Sigmoid colon (tissue), 7 donors: ENCODE data around the gene CFAP46. TPM values are rescaled to one million over a fixed set of nuclear protein-coding genes. Genes with fewer than 3 reads are reported as not detected.

Experiments used
- DNase-seq: peaks from one replicate; pipeline ENCODE4 v3.0.0-alpha.2; 2019
- H3K27ac ChIP-seq, 4 donors: fragments of 200-600 bp; sonication (generic); one replicate each; pipeline ENCODE4 v1.5.1; 2016 to 2019; ENCODE audit warnings: mild to moderate bottlenecking in 1 of 4
- H3K27me3 ChIP-seq, 3 donors: fragments of 200-600 bp; sonication (generic); one replicate each; pipeline ENCODE4 v1.5.1; 2019; ENCODE audit warnings: mild to moderate bottlenecking in 1 of 3
- H3K36me3 ChIP-seq, 4 donors: fragments of 200-600 bp; sonication (generic); one replicate each; pipeline ENCODE4 v1.5.1; 2016 to 2019
- H3K4me1 ChIP-seq, 4 donors: fragments of 200-600 bp; sonication (generic); one replicate each; pipeline ENCODE4 v1.5.1; 2017 to 2019
- H3K4me3 ChIP-seq, 4 donors: fragments of 200-600 bp; sonication (generic); one replicate each; pipeline ENCODE4 v1.5.1; 2017 to 2019; ENCODE audit warnings: mild to moderate bottlenecking in 2 of 4, moderate library complexity in 1 of 4
- H3K9me3 ChIP-seq, 4 donors: fragments of 200-600 bp in 3 of 4; sonication (generic) in 3 of 4; one replicate each; pipeline versions ENCODE4 v1.5.1 to v1.6.1; 2013 to 2019
- CTCF ChIP-seq, 4 experiments: fragments of 450-650 bp in 3 of 4; fragments of 200-600 bp in 1 of 4; IDR thresholded peaks; one replicate each; pipeline ENCODE4 v1.5.1; 2016 to 2019; ENCODE audit warnings: antibody characterized with exemption in 4 of 4, mild to moderate bottlenecking in 3 of 4, moderate library complexity in 2 of 4
- EP300 ChIP-seq, 4 donors: sonication (generic); formaldehyde crosslinking; IDR thresholded peaks; one replicate each; pipeline ENCODE4 v1.6.1; 2017; ENCODE audit warnings: antibody characterized with exemption in 4 of 4
- POLR2A ChIP-seq, 2 donors: fragments of 450-650 bp; IDR thresholded peaks; one replicate each; pipeline ENCODE4 v1.6.1; 2016; ENCODE audit warnings: antibody characterized with exemption in 2 of 2, mild to moderate bottlenecking in 2 of 2, moderate library complexity in 2 of 2
- POLR2AphosphoS5 ChIP-seq, 4 donors: sonication (generic); formaldehyde crosslinking; IDR thresholded peaks; one replicate each; pipeline ENCODE4 v1.6.1; 2017; ENCODE audit warnings: antibody characterized with exemption in 4 of 4
- WGBS, 2 donors: extraction: QIAGEN DNeasy Blood & Tissue Kit; methylation state at CpG; one replicate each; pipeline ENCODE4 v1.1.7; 2013; 5-methylcytosine and 5-hydroxymethylcytosine counted together
- intact Hi-C: fragments of 100-400 bp; cut with DNase I; formaldehyde crosslinking; loops from one replicate; pipeline ENCODE4 v1.15.1; 2023
- polyA plus RNA-seq, 3 donors: library from polyadenylated mRNA; stranded (reverse); fragments of 200-250 nt; gene quantifications; one replicate each; pipeline ENCODE4 v1.2.3, GENCODE V29; 2013
- total RNA-seq, 4 donors: library from RNA; depleted of rRNA; stranded (reverse); fragments of >200 nt; gene quantifications; one replicate each; pipeline ENCODE4 v1.1.0, GENCODE V29; 2016
- donor health status: healthy with polysubstance abuse.
- donor health status: Bipolar disorder and iron deficiency.
- donor health status: healthy.

The CFAP46 gene
- total and polyA plus RNA-seq, 7 donors: 0.10 to 1.7 (median 0.38) TPM; not detected in 3

GRCh38 chr10:132777441-132777840, 164.9 kb downstream of the CFAP46 start:
- peaks cover 0 to 7% (median 0%) of the 10 kb centered on the region in 4 donors for H3K4me1 ChIP-seq
- peaks cover 0 to 22% (median 0%) of the 10 kb centered on the region in 3 donors for H3K27me3 ChIP-seq
- H3K9me3 ChIP-seq: no peaks in the 10 kb centered on the region
- H3K27ac ChIP-seq: no peak overlapping the region
- no peak for DNase-seq
- TF ChIP-seq CTCF (IDR thresholded peaks at IDR 0.05) (no peak), POLR2A (IDR thresholded peaks at IDR 0.05) (no peak), EP300 (IDR thresholded peaks at IDR 0.05) (no peak), POLR2AphosphoS5 (IDR thresholded peaks at IDR 0.05) (no peak)
- H3K36me3 ChIP-seq: peaks cover 11 to 77% (median 40%) of the 10 kb centered on the region in 4 donors
- intact Hi-C loops: no loop called here
- H3K4me3 ChIP-seq: no peak overlapping the region
- WGBS, 2 donors: 93 to 98% methylated on average over 14 of the region's 14 CpGs

- no peaks in the 10 kb centered on the region for H3K9me3 ChIP-seq
- peaks cover 0 to 16% (median 0%) of the 10 kb centered on the region in 3 donors for H3K27me3 ChIP-seq
- DNase-seq: no peak
- H3K36me3 ChIP-seq: peaks cover 4 to 71% (median 39%) of the 10 kb centered on the region in 4 donors
- H3K4me1 ChIP-seq: peaks cover 0 to 7% (median 0%) of the 10 kb centered on the region in 4 donors
- no peak overlapping the region for H3K27ac ChIP-seq
- intact Hi-C loops: no loop called here
- H3K4me3 ChIP-seq: no peak overlapping the region
- no peak for TF ChIP-seq CTCF (IDR thresholded peaks at IDR 0.05)
- no peak for TF ChIP-seq POLR2AphosphoS5 (IDR thresholded peaks at IDR 0.05)
- no peak for TF ChIP-seq POLR2A (IDR thresholded peaks at IDR 0.05)
- no peak for TF ChIP-seq EP300 (IDR thresholded peaks at IDR 0.05)
- WGBS, 2 donors: 92 to 95% methylated on average over 18 of the region's 18 CpGs
Measured at GRCh38 chr10:132776821-132777220, 165.5 kb downstream of the CFAP46 start.

- no peak overlapping the region for H3K27ac ChIP-seq
- WGBS, 2 donors: 82 to 94% methylated on average over 18 of the region's 18 CpGs
- peaks cover 0 to 7% (median 0%) of the 10 kb centered on the region in 4 donors for H3K4me1 ChIP-seq
- H3K4me3 ChIP-seq: no peak overlapping the region
- TF ChIP-seq POLR2A (IDR thresholded peaks at IDR 0.05) (no peak), EP300 (IDR thresholded peaks at IDR 0.05) (no peak), CTCF (IDR thresholded peaks at IDR 0.05) (no peak), POLR2AphosphoS5 (IDR thresholded peaks at IDR 0.05) (no peak)
- H3K36me3 ChIP-seq: peaks cover 0 to 67% (median 34%) of the 10 kb centered on the region in 4 donors
- no peak for DNase-seq
- intact Hi-C loops: no loop called here
- H3K27me3 ChIP-seq: peaks cover 0 to 10% (median 0%) of the 10 kb centered on the region in 3 donors
- no peaks in the 10 kb centered on the region for H3K9me3 ChIP-seq
Measured at GRCh38 chr10:132776186-132776585, 166.2 kb downstream of the CFAP46 start.

GRCh38 chr10:132774902-132775863, 167.2 kb downstream of the CFAP46 start:
- H3K9me3 ChIP-seq: no peaks in the 10 kb centered on the region
- DNase-seq: no peak
- H3K4me1 ChIP-seq: peaks cover 0 to 7% (median 0%) of the 10 kb centered on the region in 4 donors
- H3K27me3 ChIP-seq: peaks cover 0 to 4% (median 0%) of the 10 kb centered on the region in 3 donors
- WGBS, 2 donors: 21 to 68% methylated on average over 22 of the region's 22 CpGs
- intact Hi-C loops: no loop called here
- no peak overlapping the region for H3K27ac ChIP-seq
- no peak overlapping the region for H3K4me3 ChIP-seq
- no peak for TF ChIP-seq CTCF (IDR thresholded peaks at IDR 0.05)
- TF ChIP-seq POLR2AphosphoS5 (IDR thresholded peaks at IDR 0.05): no peak
- TF ChIP-seq EP300 (IDR thresholded peaks at IDR 0.05): no peak
- TF ChIP-seq POLR2A (IDR thresholded peaks at IDR 0.05): no peak
- H3K36me3 ChIP-seq: peaks cover 0 to 67% (median 31%) of the 10 kb centered on the region in 4 donors
